Measurements from ENCODE around the gene SPAG8. TPM values are rescaled to one million over a fixed set of nuclear protein-coding genes. Genes with fewer than 3 reads are reported as not detected.

The SPAG8 gene
- total RNA-seq, 1 experiment from 2014 or later, result 0.63 TPM

DNA sequence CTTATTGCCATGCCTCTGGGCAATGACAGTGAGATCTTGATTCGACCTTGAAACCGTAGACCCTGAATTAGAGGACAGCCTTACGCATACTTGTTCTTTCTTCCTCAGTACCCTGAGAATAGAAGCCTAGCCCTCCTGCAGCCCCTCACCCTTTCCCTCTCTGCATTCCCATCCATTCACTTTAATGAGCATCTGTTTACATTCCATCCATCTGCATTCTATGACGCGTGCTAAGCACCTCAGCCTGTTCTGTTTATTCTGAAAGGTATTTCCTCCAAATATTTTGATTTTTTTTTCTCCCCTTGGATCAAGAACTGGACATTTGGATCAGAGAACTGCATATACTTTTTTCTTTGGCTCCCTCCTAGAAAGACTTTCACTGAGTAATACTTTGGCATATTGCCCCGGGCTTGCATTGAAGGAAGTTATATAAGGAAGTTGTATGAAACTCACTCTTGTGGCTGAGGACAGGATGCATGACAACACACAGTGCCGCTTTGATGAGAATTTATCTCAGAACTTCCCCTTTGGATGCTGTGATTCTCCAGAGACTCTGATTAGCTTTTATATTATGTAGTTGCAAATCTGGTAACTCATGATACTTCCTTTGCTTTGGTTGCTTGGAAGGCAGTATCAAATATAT, 32.7 kb upstream of the SPAG8 start:
- H3K4me3 ChIP-seq, result no peak overlapping the region
- H3K9me3 ChIP-seq (replicated peaks), result no peaks in the 10 kb centered on the region
- no peak for DNase-seq
- no peaks in the 10 kb centered on the region for H3K36me3 ChIP-seq
- H3K27ac ChIP-seq, result no peak overlapping the region
- H3K27me3 ChIP-seq, result no peaks in the 10 kb centered on the region
- peaks cover 7% of the 10 kb centered on the region for H3K4me1 ChIP-seq

DNA sequence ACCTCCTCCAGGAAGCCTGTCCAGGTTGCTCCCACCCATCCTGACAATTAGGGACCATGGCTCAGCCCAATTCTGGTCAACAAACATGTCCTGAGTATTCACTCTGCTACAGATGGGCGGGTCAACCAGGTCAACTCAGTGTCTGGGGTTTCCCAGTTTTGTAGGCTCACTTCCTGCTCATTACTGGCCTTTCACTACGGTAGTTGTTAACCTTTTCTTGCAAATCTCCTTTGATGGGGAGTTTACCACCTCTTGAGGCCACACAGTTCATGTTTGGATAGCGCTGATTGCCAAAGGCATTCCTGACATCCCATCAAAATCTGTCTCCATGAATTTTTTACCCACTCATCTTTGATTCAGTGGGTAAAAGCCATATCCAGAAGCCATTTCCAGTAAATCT, 30.7 kb upstream of the SPAG8 start:
- Histone ChIP-seq H3K4me1 (peaks cover 4% of the 10 kb centered on the region), H3K36me3 (no peaks in the 10 kb centered on the region), H3K4me3 (no peak overlapping the region), H3K27me3 (no peaks in the 10 kb centered on the region), H3K27ac (no peak overlapping the region), H3K9me3 (replicated peaks) (no peaks in the 10 kb centered on the region)
- DNase-seq, result no peak

DNA sequence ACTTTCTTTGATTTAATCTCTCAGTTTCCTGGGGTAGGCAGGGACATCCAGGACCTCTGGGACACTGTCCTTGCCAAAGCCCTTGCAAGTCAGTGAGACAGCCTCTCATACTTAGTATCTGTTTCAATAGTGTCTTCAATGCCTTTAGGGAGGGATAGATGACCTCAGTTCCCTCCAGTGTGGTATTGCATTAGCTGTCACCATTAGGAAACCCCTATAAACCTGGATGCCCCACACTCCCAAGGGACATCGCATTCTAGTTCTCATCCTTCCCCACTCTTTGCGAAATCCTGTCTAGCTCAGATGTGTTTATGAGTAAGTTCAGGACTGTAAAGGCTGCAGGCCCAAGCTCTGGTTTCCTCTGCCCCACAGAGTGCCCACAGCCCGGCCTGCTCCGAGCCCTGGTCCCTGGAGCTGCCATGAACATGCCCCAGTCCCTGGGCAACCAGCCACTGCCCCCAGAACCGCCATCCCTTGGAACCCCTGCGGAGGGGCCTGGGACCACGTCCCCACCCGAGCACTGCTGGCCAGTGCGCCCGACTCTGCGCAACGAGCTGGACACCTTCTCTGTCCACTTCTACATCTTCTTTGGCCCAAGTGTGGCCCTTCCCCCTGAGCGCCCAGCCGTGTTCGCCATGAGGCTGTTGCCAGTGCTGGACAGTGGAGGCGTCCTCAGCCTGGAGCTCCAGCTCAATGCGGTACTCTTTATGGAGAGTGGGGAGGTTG, 30.1 kb upstream of the SPAG8 start:
- H3K4me3 ChIP-seq, result no peak overlapping the region
- H3K4me1 ChIP-seq, result no peaks in the 10 kb centered on the region; the same call in 1 of the 2 replicates
- no peak overlapping the region for H3K27ac ChIP-seq
- H3K27me3 ChIP-seq, result no peaks in the 10 kb centered on the region
- no peak for DNase-seq
- no peaks in the 10 kb centered on the region for H3K9me3 ChIP-seq (replicated peaks)
- H3K36me3 ChIP-seq, result no peaks in the 10 kb centered on the region

- no peak for DNase-seq
- no peak overlapping the region for H3K4me3 ChIP-seq
- no peaks in the 10 kb centered on the region for H3K36me3 ChIP-seq
- no peaks in the 10 kb centered on the region for H3K4me1 ChIP-seq
- no peak overlapping the region for H3K27ac ChIP-seq
- H3K27me3 ChIP-seq, result no peaks in the 10 kb centered on the region
- H3K9me3 ChIP-seq (replicated peaks), result no peaks in the 10 kb centered on the region
Observed at GRCh38 chr9:35841645-35841900, 29.5 kb upstream of the SPAG8 start.

GRCh38 chr9:35840881-35841644, 29.0 kb upstream of the SPAG8 start:
- DNase-seq, result no peak
- Histone ChIP-seq H3K27ac (no peak overlapping the region), H3K36me3 (no peaks in the 10 kb centered on the region), H3K27me3 (no peaks in the 10 kb centered on the region), H3K9me3 (replicated peaks) (no peaks in the 10 kb centered on the region), H3K4me1 (no peaks in the 10 kb centered on the region), H3K4me3 (no peak overlapping the region)

GRCh38 chr9:35839926-35840325, 27.9 kb upstream of the SPAG8 start:
- DNase-seq, result no peak
- Histone ChIP-seq H3K4me3 (no peak overlapping the region), H3K27me3 (no peaks in the 10 kb centered on the region), H3K4me1 (no peaks in the 10 kb centered on the region), H3K9me3 (replicated peaks) (no peaks in the 10 kb centered on the region), H3K36me3 (no peaks in the 10 kb centered on the region), H3K27ac (no peak overlapping the region)

DNA sequence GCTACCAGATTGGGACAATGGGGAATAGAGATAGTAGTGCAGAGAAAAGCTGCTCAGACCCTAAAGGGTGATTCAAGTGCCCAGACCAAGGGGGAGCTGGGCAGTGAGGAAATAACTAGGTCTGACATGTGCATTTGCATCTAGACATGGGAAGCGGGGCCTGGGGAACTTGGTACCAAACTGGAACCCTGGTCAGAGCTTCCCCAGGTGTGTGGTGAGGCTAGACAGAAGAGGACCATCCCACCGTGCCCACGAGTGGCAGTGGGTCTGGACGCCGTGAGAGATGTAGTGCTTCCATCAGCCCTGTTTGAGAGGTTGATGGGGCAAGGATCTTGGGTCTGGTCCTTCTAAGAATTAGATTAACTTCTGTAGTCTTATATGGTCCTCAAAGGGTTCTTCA, 24.5 kb upstream of the SPAG8 start:
- no peaks in the 10 kb centered on the region for H3K4me1 ChIP-seq
- H3K27ac ChIP-seq, result no peak overlapping the region
- no peaks in the 10 kb centered on the region for H3K9me3 ChIP-seq (replicated peaks)
- H3K36me3 ChIP-seq, result no peaks in the 10 kb centered on the region
- no peak for DNase-seq
- H3K4me3 ChIP-seq, result no peak overlapping the region
- H3K27me3 ChIP-seq, result no peaks in the 10 kb centered on the region

GRCh38 chr9:35835766-35836165, 23.7 kb upstream of the SPAG8 start:
- no peak overlapping the region for H3K27ac ChIP-seq
- no peaks in the 10 kb centered on the region for H3K36me3 ChIP-seq
- H3K4me1 ChIP-seq, result no peaks in the 10 kb centered on the region
- DNase-seq, result no peak
- H3K9me3 ChIP-seq (replicated peaks), result no peaks in the 10 kb centered on the region
- no peaks in the 10 kb centered on the region for H3K27me3 ChIP-seq
- no peak overlapping the region for H3K4me3 ChIP-seq

DNA sequence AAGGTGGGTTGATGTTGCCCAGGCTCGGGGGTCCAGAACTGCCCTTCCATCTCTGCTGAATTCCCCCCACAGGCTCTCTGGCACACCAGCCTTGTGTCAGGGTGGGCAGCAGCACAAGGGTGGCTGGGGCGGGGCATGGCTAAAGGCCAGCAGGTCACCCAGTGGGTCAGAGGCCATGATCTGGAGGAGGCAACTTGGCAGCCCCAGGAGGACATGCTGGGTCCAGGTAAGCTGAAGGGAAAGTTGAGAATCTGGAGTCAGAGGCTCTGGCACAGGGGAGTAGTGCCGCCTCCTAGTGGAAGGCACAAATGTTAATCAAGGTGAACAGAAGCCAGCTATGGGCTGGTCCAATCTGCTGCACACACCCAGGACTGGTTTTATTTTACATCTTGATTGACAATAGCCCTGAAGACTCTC, 23.2 kb upstream of the SPAG8 start:
- no peak for DNase-seq
- Histone ChIP-seq H3K4me3 (no peak overlapping the region), H3K9me3 (replicated peaks) (no peaks in the 10 kb centered on the region), H3K27me3 (no peaks in the 10 kb centered on the region), H3K36me3 (no peaks in the 10 kb centered on the region), H3K4me1 (no peaks in the 10 kb centered on the region), H3K27ac (no peak overlapping the region)

DNA sequence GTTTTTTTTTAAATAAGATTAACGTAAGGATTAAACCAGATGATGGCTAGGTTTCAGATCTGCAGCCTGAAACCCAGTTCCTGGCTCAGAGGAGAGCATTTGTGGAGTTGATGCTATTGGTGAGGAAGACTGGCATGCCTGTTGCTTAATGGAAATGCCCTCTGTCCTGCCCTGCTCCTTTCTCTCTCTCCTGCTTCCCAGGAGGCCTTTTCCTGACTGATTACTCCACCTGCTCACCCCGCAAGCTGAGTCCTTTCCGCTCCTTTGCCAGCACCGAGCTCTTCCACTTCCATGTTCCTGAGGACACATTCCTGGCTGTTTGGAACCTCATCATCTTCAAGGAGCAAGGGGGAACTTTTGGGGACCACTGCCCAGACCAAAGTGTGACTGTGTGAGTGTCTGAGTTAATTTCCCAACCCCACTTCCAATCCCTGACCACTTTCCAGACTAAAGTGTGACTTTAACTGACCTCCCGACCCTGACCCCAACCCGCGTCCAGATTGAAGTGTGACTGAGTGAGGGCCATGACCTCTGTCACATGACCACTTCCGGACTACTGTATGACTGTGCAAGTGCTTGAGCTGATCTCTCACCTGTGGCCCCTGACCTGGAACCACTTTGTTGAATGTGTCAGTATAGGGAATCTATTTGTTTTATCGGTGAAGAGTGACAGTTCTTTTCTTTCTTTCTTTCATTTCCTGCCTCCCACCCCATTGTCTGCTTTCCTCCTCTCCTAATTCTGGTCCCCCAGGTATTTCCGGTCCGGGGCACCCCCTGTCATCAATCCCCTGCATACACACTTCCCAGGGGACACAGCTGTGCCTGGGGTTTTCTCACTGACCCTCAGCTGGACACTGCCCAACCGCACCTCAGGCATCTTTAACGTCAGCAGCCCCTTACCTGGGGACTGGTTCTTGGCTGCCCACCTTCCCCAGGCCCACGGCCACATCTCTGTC, 22.5 kb upstream of the SPAG8 start:
- Histone ChIP-seq H3K4me3 (no peak overlapping the region), H3K27ac (no peak overlapping the region), H3K4me1 (peaks cover 3% of the 10 kb centered on the region; the same call in 1 of the 2 replicates), H3K9me3 (replicated peaks) (no peaks in the 10 kb centered on the region), H3K36me3 (no peaks in the 10 kb centered on the region), H3K27me3 (no peaks in the 10 kb centered on the region)
- DNase-seq, result no peak

DNA sequence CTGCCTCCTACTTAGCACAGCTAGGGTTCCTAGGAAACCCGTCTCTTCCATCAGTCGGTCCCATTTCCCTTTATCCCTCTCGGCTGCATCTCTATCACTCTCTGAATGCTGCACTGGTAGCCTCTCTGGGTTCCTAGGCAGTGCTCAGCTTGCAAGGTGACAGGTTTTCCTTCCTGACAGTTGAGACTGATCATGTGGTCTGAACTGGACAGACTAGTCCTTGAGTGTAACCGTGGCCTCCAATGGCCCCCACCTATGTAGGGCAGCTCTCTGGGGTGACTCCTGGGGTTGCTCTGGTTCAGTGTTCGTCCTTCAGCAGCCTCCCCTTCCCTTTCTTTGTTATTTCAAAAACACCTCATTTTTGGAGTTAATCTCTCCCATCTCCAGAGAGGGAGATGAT, 20.8 kb upstream of the SPAG8 start:
- Histone ChIP-seq H3K9me3 (replicated peaks) (no peaks in the 10 kb centered on the region), H3K4me1 (peaks cover 8% of the 10 kb centered on the region), H3K27ac (no peak overlapping the region), H3K27me3 (no peaks in the 10 kb centered on the region), H3K4me3 (no peak overlapping the region), H3K36me3 (no peaks in the 10 kb centered on the region)
- DNase-seq, result no peak

- no peaks in the 10 kb centered on the region for H3K9me3 ChIP-seq (replicated peaks)
- H3K36me3 ChIP-seq, result no peaks in the 10 kb centered on the region
- no peak for DNase-seq
- no peak overlapping the region for H3K4me3 ChIP-seq
- no peak overlapping the region for H3K27ac ChIP-seq
- no peaks in the 10 kb centered on the region for H3K27me3 ChIP-seq
- H3K4me1 ChIP-seq, result peaks cover 15% of the 10 kb centered on the region
Observed at GRCh38 chr9:35831040-35831439, 19.0 kb upstream of the SPAG8 start.

GRCh38 chr9:35829764-35830096, 17.7 kb upstream of the SPAG8 start:
- Histone ChIP-seq H3K4me1 (peaks cover 15% of the 10 kb centered on the region), H3K27ac (no peak overlapping the region; the same call in 1 of the 2 replicates), H3K4me3 (peak overlapping the region; percentile 90), H3K27me3 (no peaks in the 10 kb centered on the region), H3K36me3 (no peaks in the 10 kb centered on the region), H3K9me3 (replicated peaks) (no peaks in the 10 kb centered on the region)
- DNase-seq, result no peak

DNA sequence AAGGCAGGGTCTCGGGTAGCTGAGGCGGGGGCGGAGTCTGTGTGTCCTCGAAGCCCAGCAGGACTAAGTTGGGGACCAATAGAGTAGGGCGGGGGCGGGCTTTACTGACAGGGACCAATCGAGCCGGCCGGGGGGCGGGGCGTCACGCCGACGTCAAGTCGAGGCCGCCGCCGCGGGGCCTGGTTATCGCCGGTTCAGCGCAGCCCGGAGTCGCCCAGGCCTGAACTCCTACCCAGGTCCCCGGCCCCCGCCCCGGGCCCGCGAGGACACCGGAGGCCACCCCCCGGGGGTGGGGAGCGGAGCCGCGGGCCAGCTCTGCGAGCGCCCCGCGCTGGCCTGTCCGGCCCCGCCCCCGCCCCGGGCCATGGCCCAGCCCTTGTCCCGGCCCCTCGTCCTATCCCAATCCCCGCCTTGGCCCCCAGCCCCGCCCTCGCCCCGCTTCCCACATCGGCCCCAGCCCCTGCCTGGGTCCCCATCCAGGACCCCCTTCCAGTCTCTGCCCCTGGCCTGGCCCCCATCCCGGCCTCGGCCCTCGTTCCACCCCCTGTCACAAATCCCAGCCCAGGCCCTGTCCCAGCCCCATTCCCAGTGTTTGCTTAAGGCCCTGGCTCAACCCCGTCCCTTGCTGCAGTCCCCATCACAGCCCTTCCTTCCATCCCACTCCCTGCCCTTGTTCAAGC, 17.2 kb upstream of the SPAG8 start, which contains the start of gene TMEM8B:
TSS of gene TMEM8B (plus strand) at position 145 of the 680 bp plus-strand sequence. CDS start at position 365, 220 bp downstream.
- H3K27ac ChIP-seq, result peak within 1 kb of the TSS; percentile 39; the same call in 1 of the 2 replicates
- peaks cover 15% of the 10 kb centered on the region for H3K4me1 ChIP-seq
- peak within 1 kb of the TSS; percentile 90 for H3K4me3 ChIP-seq
- no peaks in the 10 kb centered on the region for H3K9me3 ChIP-seq (replicated peaks)
- peak; percentile 94 to 95 for DNase-seq
- H3K36me3 ChIP-seq, result no peaks in the 10 kb centered on the region
- no peaks in the 10 kb centered on the region for H3K27me3 ChIP-seq
